Activated CD8-positive, alpha-beta memory T cell treated with anti-CD3 and anti-CD28 coated beads for 36 hours (primary cell): ENCODE measurements around the gene OR52H1. TPM values are rescaled to one million over a fixed set of nuclear protein-coding genes. Genes with fewer than 3 reads are reported as not detected.

ENCODE experiments used
- CTCF ChIA-PET: fragments of 350-600 bp; sonication (Branson Sonifier 250); formaldehyde crosslinking; loops from one replicate; lab custom pipeline; 2021; ENCODE audit warnings: antibody characterized with exemption; lab: Charles Lee
- POLR2A ChIA-PET: fragments of 350-600 bp; sonication (Branson Sonifier 250); formaldehyde crosslinking; loops from one replicate; lab custom pipeline; 2021; ENCODE audit warnings: antibody characterized with exemption; lab: Charles Lee
- total RNA-seq, 2 experiments: library from RNA; stranded (reverse); gene quantifications; one replicate each; pipeline ENCODE4 v1.2.3, GENCODE V29; 2021

OR52H1 gene
- total RNA-seq, 2 experiments from 2014 or later = not detected

GRCh38 chr11:5541427-5541826 lies 6.9 kb downstream of the OR52H1 start:
- ChIA-PET POLR2A (no interaction called here), CTCF (no interaction called here)

DNA sequence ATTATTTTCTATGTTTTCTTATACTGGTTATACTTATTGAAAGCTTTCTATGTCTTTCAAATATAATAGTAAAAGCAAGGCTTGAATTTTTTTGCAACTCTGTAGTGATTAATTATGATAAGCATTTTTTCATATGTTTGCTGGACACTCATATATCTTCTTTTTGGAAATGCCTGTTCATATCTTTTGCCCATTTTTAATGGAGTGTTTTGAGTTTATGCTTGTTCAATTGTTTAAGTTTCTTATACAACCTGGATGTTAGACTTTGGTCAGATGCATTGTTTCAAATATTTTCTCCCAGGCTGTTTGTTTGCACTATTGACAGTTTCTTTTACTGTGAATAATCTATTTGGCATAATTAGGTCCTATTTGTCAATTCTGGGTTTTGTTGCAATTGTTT lies 11.9 kb downstream of the OR52H1 start:
- ChIA-PET POLR2A (no interaction called here), CTCF (no interaction called here)

GRCh38 chr11:5534046-5534445 lies 14.3 kb downstream of the OR52H1 start:
- ChIA-PET POLR2A (no interaction called here), CTCF (no interaction called here)

- ChIA-PET CTCF (no interaction called here), POLR2A (no interaction called here)
These were observed 17.1 kb downstream of the OR52H1 start for GRCh38 chr11:5531053-5531831.

DNA sequence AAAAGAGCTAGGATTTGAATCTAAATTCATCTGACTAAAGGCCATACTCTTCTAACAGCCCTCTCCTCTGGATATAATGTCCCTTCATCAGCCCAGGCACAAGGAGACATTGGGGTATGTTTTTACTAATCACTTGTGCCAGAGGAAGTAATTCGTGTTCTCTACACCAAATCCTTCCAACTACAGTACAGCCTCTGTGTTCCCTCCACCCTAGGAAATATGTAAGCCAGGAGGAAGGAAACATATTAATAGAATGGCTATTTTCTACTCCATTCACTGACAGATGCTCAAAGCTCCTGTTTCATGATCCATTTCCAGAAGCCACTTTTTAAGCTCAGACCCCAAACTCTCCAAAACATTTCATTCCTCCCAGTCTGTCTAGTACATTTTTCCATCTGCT lies 19.8 kb downstream of the OR52H1 start:
- ChIA-PET CTCF (no interaction called here), POLR2A (no interaction called here)

DNA sequence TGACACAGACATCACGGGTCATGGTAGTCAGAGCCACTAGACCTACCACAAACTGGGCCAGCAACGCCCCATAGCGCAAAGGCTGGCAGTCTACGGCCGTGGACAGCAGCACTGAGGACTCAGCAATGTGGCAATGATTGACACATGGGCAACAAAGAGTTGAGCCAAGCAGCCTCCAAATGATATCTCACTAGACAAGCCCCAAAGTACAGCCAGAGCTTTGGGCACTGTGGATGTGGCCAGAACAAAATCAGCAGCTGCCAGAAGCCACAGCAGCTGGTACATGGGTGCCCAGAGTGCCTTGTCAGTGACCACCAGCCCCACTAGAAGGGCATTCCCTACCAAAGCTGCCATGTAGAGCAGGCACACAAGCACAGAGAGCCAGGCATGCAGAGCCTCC lies 20.6 kb downstream of the OR52H1 start:
- CTCF ChIA-PET = no interaction called here

GRCh38 chr11:5524756-5525155 lies 23.6 kb downstream of the OR52H1 start:
- ChIA-PET POLR2A (no interaction called here), CTCF (no interaction called here)

More for the DNA sequence above, 20.6 kb downstream of the OR52H1 start:
- POLR2A ChIA-PET = no interaction called here

DNA sequence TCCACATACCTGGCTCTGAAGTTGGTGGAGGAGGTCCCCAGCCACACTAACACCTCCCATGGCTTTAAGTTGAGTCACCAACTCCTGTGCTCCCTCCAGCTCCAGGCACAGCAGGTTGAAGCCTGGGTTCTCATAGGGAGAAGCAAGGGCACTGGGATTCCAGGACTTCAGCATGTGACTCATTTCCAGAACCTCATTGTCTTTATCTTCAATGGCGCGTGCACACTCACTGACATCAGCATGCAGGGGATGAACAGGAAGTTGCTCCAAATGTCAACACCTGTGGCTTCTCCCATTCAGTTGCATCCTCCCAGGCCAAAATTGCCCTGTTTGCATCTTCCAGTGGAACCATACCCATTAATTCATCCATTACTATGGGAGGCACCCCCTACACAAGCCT lies 26.0 kb downstream of the OR52H1 start:
- ChIA-PET POLR2A (no interaction called here), CTCF (no interaction called here)

- CTCF ChIA-PET = no interaction called here
- POLR2A ChIA-PET = no interaction called here
These were observed 26.8 kb downstream of the OR52H1 start for GRCh38 chr11:5521540-5521939.

DNA sequence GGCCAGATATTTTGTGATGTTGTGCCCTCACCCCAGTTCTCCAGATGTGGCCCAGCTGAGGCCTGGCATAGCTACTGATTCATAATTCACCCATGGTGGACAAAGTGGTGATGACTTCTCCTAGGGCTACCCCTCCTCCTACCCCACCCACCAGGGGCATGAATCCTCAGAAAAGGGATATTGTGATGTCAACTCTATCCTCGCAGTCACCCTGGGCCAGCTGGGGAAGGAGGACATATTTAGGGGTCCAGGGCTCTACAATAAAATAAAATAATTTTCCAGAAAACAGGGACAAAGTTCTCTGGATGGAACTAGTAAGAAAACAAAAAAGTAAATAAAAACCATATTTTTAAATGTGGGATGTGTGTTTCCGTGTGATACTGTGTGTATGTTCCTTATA lies 31.7 kb downstream of the OR52H1 start, which contains the start of gene UBQLNL:
TSS of gene UBQLNL (minus strand) at position 101 of the 400 bp plus-strand sequence. CDS start 258 bp downstream, outside the sequence.
- CTCF ChIA-PET = interaction anchor here (1.0 kb wide), 1 partner anchor 306 kb away, joined by 3 read pairs; no protein-coding TSS in a partner anchor
- POLR2A ChIA-PET = no interaction called here

DNA sequence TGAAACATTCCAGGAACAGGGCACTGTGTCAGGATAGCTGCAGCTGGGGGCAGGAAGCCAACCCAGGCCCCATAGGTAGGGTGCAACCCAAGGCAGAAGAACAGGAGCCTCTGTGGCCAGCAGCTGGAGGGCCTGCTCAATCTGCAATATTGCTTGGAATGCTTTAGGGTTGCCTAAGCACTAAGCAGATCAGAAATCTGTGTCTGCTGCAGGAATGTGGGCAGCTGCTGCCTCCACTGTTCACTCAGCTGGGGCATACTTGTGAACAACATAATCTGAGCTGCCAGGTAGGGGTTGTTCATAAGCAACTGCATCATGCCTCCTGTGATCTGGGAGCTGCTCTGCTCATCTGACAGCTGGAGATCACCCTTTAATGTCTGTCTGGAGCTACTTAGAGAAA lies 33.5 kb downstream of the OR52H1 start:
- ChIA-PET POLR2A (interaction anchor here (0.6 kb wide), 1 partner anchor 179 kb away, joined by 3 read pairs; no protein-coding TSS in a partner anchor), CTCF (no interaction called here)

GRCh38 chr11:5509803-5510202 lies 38.5 kb downstream of the OR52H1 start, which contains the start of gene UBQLN3:
Gene UBQLN3, minus strand, starts transcription at chr11:5509957. Its CDS starts 399 bp downstream, at chr11:5509558.
- CTCF ChIA-PET = no interaction called here
- POLR2A ChIA-PET = no interaction called here

GRCh38 chr11:5508605-5509004 lies 39.7 kb downstream of the OR52H1 start:
- CTCF ChIA-PET = no interaction called here
- POLR2A ChIA-PET = no interaction called here

GRCh38 chr11:5507933-5508305 lies 40.4 kb downstream of the OR52H1 start:
- ChIA-PET POLR2A (no interaction called here), CTCF (no interaction called here)

DNA sequence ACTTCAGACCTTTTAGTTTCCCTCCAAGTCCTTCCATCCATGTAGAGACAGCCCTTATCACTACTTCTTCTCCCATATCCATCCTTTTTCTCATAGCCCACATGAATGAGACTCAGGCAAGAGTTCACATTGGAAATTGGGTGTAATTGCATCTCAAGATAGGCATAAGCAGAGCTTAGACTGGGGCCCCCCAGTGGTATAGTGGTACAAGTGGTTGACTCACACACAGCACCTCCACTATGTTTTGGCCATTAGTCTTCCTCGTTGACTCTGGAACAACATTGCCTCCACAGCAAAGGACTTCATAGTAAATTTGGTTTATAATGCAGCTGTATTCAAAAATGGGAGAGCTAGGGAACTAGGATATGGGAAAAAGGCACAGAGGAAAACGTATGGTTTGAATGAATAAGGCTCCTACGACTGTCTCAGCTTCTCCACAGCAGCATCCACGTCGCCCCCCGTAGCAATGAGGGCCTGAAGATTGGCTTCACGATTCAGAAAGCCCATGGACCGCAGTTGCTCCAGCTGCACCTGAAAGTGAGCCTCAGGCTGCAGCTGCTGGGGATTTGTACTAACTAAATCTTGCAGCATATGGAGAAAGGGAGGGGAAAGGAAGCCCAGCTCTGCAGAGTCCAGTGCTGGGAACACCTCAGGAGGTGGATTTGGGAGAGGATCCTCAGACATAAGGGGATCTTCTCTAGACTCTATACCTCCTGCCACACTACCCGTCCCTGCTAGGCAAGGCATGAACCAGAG lies 41.0 kb downstream of the OR52H1 start:
- CTCF ChIA-PET = no interaction called here
- POLR2A ChIA-PET = no interaction called here

DNA sequence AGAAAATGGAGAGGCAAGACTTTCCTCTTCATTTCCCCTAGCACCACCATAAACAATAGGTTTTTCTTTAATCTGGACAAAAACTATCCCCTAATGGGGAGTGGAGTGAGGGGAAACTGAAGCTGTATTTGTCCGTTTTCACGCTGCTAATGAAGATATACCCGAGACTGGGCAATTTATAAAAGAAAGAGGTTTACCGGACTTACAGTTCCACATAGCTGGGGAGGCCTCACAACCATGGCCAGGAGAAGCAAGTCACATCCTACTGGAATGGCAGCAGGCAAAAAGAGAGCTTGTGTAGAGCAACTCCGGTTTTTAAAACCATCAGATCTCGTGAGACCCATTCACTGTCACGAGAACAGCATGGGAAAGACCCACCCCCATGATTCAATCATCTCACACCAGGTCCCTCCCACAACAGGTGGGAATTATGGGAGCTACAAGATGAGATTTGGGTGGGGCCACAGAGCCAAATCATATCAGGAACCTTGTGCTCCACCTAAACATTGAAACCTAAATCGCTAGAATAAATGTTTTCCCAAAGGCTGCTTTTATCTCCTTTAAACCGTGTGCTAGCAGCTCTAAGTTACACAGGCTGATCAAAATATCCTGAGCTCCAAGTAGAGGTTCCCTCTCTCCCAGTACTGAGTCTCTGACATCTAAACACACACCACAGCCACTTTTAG lies 42.8 kb downstream of the OR52H1 start:
- ChIA-PET CTCF (no interaction called here), POLR2A (no interaction called here)

GRCh38 chr11:5504403-5504921 lies 43.9 kb downstream of the OR52H1 start:
- ChIA-PET POLR2A (no interaction called here), CTCF (no interaction called here)

DNA sequence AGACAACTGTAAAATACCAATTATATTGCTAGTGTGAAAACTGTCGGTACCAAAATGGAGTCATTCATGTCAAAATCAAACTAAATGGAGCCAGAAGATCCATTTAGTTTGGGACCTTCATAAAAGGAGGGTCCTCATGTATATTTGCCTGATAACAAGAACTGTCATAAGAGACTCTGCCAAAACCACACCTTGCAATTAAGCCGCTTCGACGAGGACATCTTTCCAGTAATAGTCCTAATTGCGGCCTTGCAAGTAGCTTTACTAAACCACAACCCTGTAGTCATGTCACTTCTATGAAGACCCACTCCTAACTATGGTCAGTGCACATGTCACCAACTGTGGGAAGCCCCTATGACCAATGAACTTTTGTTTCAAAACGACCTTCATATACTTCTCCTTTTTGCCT lies 47.9 kb downstream of the OR52H1 start:
- POLR2A ChIA-PET = no interaction called here
- CTCF ChIA-PET = no interaction called here

GRCh38 chr11:5499671-5500070 lies 48.7 kb downstream of the OR52H1 start:
- ChIA-PET POLR2A (no interaction called here), CTCF (no interaction called here)
